NOMO-1 treated with DMSO at 0.1 percent for 48 hours (cell line): ENCODE results near the gene PSMD5.
A peak's percentile ranks its signal among the peaks of the same experiment; 100 is the strongest.

ENCODE experiments used
- DNase-seq: peaks from one replicate; lab custom pipeline; 2025; ENCODE audit not compliant: unreplicated experiment; lab: John Stamatoyannopoulos, UW

PSMD5 gene

GRCh38 chr9:120856700-120857099 is 14.0 kb upstream of the PSMD5 start:
- DNase-seq: no peak

GRCh38 chr9:120855827-120856670 is 13.3 kb upstream of the PSMD5 start:
- DNase-seq: no peak

- DNase-seq: no peak
Observed at GRCh38 chr9:120854596-120855327, 12.0 kb upstream of the PSMD5 start.

- no peak for DNase-seq
Observed at GRCh38 chr9:120853198-120853597, 10.5 kb upstream of the PSMD5 start.

GRCh38 chr9:120852240-120853010 is 9.7 kb upstream of the PSMD5 start:
- DNase-seq: no peak

- no peak for DNase-seq
Observed at GRCh38 chr9:120851449-120851848, 8.7 kb upstream of the PSMD5 start.

GRCh38 chr9:120850315-120850714 is 7.6 kb upstream of the PSMD5 start:
- no peak for DNase-seq

- no peak for DNase-seq
Observed at GRCh38 chr9:120846906-120847305, 4.2 kb upstream of the PSMD5 start.

GRCh38 chr9:120846251-120846889 is 3.6 kb upstream of the PSMD5 start:
- no peak for DNase-seq

- no peak for DNase-seq
Observed at GRCh38 chr9:120845255-120845654, 2.5 kb upstream of the PSMD5 start.

- peak; percentile 21 for DNase-seq
Observed at GRCh38 chr9:120841930-120842684, 615 bp downstream of the PSMD5 start.

GRCh38 chr9:120839146-120839545 is 3.6 kb downstream of the PSMD5 start:
- DNase-seq: no peak

GRCh38 chr9:120837921-120838320 is 4.8 kb downstream of the PSMD5 start:
- no peak for DNase-seq

GRCh38 chr9:120833325-120833724 is 9.4 kb downstream of the PSMD5 start:
- DNase-seq: no peak

GRCh38 chr9:120832807-120833206 is 9.9 kb downstream of the PSMD5 start:
- DNase-seq: no peak

GRCh38 chr9:120830865-120831264 is 11.9 kb downstream of the PSMD5 start:
- no peak for DNase-seq

- DNase-seq: no peak
Observed at GRCh38 chr9:120830151-120830550, 12.6 kb downstream of the PSMD5 start.

GRCh38 chr9:120829650-120830049 is 13.1 kb downstream of the PSMD5 start:
- no peak for DNase-seq

- DNase-seq: no peak
Observed at GRCh38 chr9:120820095-120820494, 22.6 kb downstream of the PSMD5 start.

GRCh38 chr9:120818595-120818994 is 24.1 kb downstream of the PSMD5 start:
- DNase-seq: no peak
